ENCODE results near the gene FLT4.

The FLT4 gene

GRCh38 chr5:180603076-180603594 is 46.3 kb downstream of the FLT4 start:
- no peak overlapping the region for H3K9ac ChIP-seq (ENCODE audit: low read depth, low read length)
- no peaks in the 10 kb centered on the region; the same call in 1 of the 2 replicates for H3K36me3 ChIP-seq (ENCODE audit: insufficient read depth, low read length)

GRCh38 chr5:180602481-180603075 is 46.8 kb downstream of the FLT4 start:
- Histone ChIP-seq H3K9ac (ENCODE audit: low read depth, low read length) (no peak overlapping the region), H3K36me3 (ENCODE audit: insufficient read depth, low read length) (no peaks in the 10 kb centered on the region; the same call in 1 of the 2 replicates), H3K4me1 (ENCODE audit: insufficient read depth, low read length) (no peaks in the 10 kb centered on the region), H3K9me3 (ENCODE audit: control insufficient read depth, insufficient read depth, low read length) (no peaks in the 10 kb centered on the region)

More at GRCh38 chr5:180603076-180603594, 46.3 kb downstream of the FLT4 start:
- no peaks in the 10 kb centered on the region for H3K9me3 ChIP-seq (ENCODE audit: control insufficient read depth, insufficient read depth, low read length)
- H3K4me1 ChIP-seq (ENCODE audit: insufficient read depth, low read length) = no peaks in the 10 kb centered on the region

GRCh38 chr5:180601591-180602480 is 47.6 kb downstream of the FLT4 start:
- Histone ChIP-seq H3K9me3 (ENCODE audit: control insufficient read depth, insufficient read depth, low read length) (no peaks in the 10 kb centered on the region), H3K36me3 (ENCODE audit: insufficient read depth, low read length) (no peaks in the 10 kb centered on the region; the same call in 1 of the 2 replicates), H3K4me1 (ENCODE audit: insufficient read depth, low read length) (no peaks in the 10 kb centered on the region), H3K9ac (ENCODE audit: low read depth, low read length) (no peak overlapping the region)

DNA sequence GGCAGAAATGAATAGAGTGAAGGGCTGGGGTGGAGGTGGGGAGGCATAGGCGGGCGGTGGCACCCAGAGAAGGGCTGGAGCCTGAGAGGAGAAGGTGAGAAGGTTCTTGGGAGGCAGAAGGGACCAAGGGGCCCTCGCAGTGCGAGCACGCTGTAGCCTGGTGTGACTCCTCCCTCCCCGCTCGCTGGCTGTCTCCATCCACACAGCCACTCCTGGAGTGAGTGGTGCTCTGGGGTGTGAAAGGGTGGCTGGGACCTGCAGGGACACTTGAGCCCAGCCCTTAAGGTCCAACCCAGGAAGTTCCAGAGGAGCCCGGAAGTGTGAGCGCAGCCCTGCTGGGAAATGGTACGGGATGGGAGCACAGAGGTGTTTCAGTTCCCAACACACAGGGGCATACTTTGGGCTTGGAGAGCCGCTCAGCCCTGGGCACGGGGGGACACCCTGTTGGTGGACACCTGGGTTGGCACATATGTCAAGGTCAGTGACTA is 48.8 kb downstream of the FLT4 start:
- Histone ChIP-seq H3K36me3 (ENCODE audit: insufficient read depth, low read length) (no peaks in the 10 kb centered on the region; the same call in 1 of the 2 replicates), H3K9me3 (ENCODE audit: control insufficient read depth, insufficient read depth, low read length) (no peaks in the 10 kb centered on the region), H3K4me1 (ENCODE audit: insufficient read depth, low read length) (no peaks in the 10 kb centered on the region), H3K9ac (ENCODE audit: low read depth, low read length) (no peak overlapping the region)

GRCh38 chr5:180599981-180600553 is 49.3 kb downstream of the FLT4 start:
- H3K36me3 ChIP-seq (ENCODE audit: insufficient read depth, low read length) = no peaks in the 10 kb centered on the region; the same call in 1 of the 2 replicates
- no peaks in the 10 kb centered on the region for H3K9me3 ChIP-seq (ENCODE audit: control insufficient read depth, insufficient read depth, low read length)
- H3K4me1 ChIP-seq (ENCODE audit: insufficient read depth, low read length) = no peaks in the 10 kb centered on the region
- H3K9ac ChIP-seq (ENCODE audit: low read depth, low read length) = no peak overlapping the region

DNA sequence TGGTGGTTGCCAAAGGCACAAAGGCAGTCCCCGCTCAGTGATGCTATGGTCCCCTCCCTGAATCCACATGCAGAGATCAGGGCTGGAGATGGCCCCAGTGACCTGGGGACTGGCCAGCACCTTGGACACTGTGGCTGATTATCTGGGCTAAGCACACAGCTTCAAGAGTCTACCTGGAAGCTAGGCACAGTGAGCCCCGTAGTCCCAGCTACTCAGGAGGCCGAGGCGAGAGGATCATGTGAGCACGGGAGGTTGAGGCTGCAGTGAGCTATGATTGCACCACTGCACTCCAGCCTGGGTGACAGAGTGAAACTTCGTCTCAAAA is 49.8 kb downstream of the FLT4 start:
- H3K9me3 ChIP-seq (ENCODE audit: control insufficient read depth, insufficient read depth, low read length) = no peaks in the 10 kb centered on the region
- H3K9ac ChIP-seq (ENCODE audit: low read depth, low read length) = no peak overlapping the region

GRCh38 chr5:180598797-180599589 is 50.4 kb downstream of the FLT4 start:
- Histone ChIP-seq H3K36me3 (ENCODE audit: insufficient read depth, low read length) (no peaks in the 10 kb centered on the region; the same call in 1 of the 2 replicates), H3K4me1 (ENCODE audit: insufficient read depth, low read length) (no peaks in the 10 kb centered on the region), H3K9ac (ENCODE audit: low read depth, low read length) (no peak overlapping the region), H3K9me3 (ENCODE audit: control insufficient read depth, insufficient read depth, low read length) (no peaks in the 10 kb centered on the region)

More for the DNA sequence above, 49.8 kb downstream of the FLT4 start:
- no peaks in the 10 kb centered on the region; the same call in 1 of the 2 replicates for H3K36me3 ChIP-seq (ENCODE audit: insufficient read depth, low read length)
- no peaks in the 10 kb centered on the region for H3K4me1 ChIP-seq (ENCODE audit: insufficient read depth, low read length)

- no peak overlapping the region for H3K9ac ChIP-seq (ENCODE audit: low read depth, low read length)
- no peaks in the 10 kb centered on the region for H3K9me3 ChIP-seq (ENCODE audit: control insufficient read depth, insufficient read depth, low read length)
- no peaks in the 10 kb centered on the region for H3K4me1 ChIP-seq (ENCODE audit: insufficient read depth, low read length)
- no peaks in the 10 kb centered on the region; the same call in 1 of the 2 replicates for H3K36me3 ChIP-seq (ENCODE audit: insufficient read depth, low read length)
Measured at GRCh38 chr5:180598316-180598701, 51.1 kb downstream of the FLT4 start.

GRCh38 chr5:180596668-180597231 is 52.6 kb downstream of the FLT4 start:
- Histone ChIP-seq H3K36me3 (ENCODE audit: insufficient read depth, low read length) (no peaks in the 10 kb centered on the region; the same call in 1 of the 2 replicates), H3K9me3 (ENCODE audit: control insufficient read depth, insufficient read depth, low read length) (no peaks in the 10 kb centered on the region), H3K9ac (ENCODE audit: low read depth, low read length) (no peak overlapping the region), H3K4me1 (ENCODE audit: insufficient read depth, low read length) (no peaks in the 10 kb centered on the region)

GRCh38 chr5:180596115-180596667 is 53.2 kb downstream of the FLT4 start:
- no peaks in the 10 kb centered on the region for H3K9me3 ChIP-seq (ENCODE audit: control insufficient read depth, insufficient read depth, low read length)
- no peak overlapping the region for H3K9ac ChIP-seq (ENCODE audit: low read depth, low read length)
- no peaks in the 10 kb centered on the region; the same call in 1 of the 2 replicates for H3K36me3 ChIP-seq (ENCODE audit: insufficient read depth, low read length)
- no peaks in the 10 kb centered on the region for H3K4me1 ChIP-seq (ENCODE audit: insufficient read depth, low read length)

DNA sequence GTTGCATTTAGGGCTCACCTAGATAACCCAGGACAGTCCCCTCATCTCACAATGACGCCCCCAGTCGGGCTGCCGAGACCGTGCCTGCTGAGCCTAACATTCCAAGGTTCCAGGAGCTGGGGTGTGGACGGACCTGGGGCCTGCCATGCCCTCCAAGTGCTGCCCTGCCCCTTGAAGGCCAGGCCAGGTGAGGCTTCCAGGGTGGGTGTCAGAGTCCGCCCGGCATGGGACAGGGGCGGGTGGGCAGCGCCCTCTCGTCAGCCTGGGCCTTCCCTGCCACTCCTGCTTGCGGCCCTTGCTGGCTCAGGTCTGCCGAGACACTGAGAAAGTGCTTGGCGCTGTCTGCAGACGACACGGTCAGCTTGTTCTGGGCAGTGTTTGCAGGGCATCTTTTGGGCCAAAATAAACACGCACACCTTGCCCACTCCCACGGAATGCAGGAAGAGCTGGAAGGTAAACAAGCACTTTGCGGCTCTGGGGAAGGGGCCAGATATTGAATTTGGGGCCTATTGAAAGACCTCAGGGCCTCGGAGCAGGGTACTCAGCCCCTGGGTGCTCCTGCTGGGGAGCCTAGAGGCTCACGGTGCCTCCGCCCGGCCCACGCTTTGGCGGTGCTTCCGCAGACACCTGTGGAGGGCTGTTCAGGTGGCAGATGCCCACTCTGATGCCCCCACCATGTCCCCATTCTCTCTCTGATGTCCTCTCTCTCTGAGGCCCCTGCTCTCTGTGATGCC is 53.9 kb downstream of the FLT4 start:
- Histone ChIP-seq H3K36me3 (ENCODE audit: insufficient read depth, low read length) (no peaks in the 10 kb centered on the region), H3K9me3 (ENCODE audit: control insufficient read depth, insufficient read depth, low read length) (no peaks in the 10 kb centered on the region), H3K9ac (ENCODE audit: low read depth, low read length) (no peak overlapping the region), H3K4me1 (ENCODE audit: insufficient read depth, low read length) (no peaks in the 10 kb centered on the region)

- H3K9ac ChIP-seq (ENCODE audit: low read depth, low read length) = no peak overlapping the region
- no peaks in the 10 kb centered on the region for H3K36me3 ChIP-seq (ENCODE audit: insufficient read depth, low read length)
- no peaks in the 10 kb centered on the region for H3K4me1 ChIP-seq (ENCODE audit: insufficient read depth, low read length)
- no peaks in the 10 kb centered on the region for H3K9me3 ChIP-seq (ENCODE audit: control insufficient read depth, insufficient read depth, low read length)
Measured at GRCh38 chr5:180595046-180595379, 54.4 kb downstream of the FLT4 start.

All from ES-I3 (cell line).